Liver (tissue), 9 donors: ENCODE measurements around the gene PDE1C. TPM values are rescaled to one million over a fixed set of nuclear protein-coding genes. Genes with fewer than 3 reads are reported as not detected.

Experiments used
- DNase-seq: peaks from one replicate; pipeline ENCODE4 v3.0.0-alpha.2; 2017; ENCODE audit warnings: low spot score
- H3K27ac ChIP-seq, 2 donors: one replicate each; pipeline ENCODE4 v1.7.0; 2013; ENCODE audit warnings: inconsistent platforms in 2 of 2, low read length in 2 of 2, control low read depth in 1 of 2, low read depth in 1 of 2, mild to moderate bottlenecking in 1 of 2
- H3K27me3 ChIP-seq, 4 donors: one replicate each; pipeline versions ENCODE4 v1.6.1 to v1.7.0; 2013; ENCODE audit warnings: low read length in 3 of 4, inconsistent platforms in 1 of 4, mild to moderate bottlenecking in 1 of 4, moderate library complexity in 1 of 4; ENCODE audit not compliant: control insufficient read depth in 4 of 4, insufficient read depth in 4 of 4
- H3K36me3 ChIP-seq, 4 donors: one replicate each; pipeline versions ENCODE4 v1.6.1 to v1.7.0; 2013; ENCODE audit warnings: low read length in 3 of 4, mild to moderate bottlenecking in 3 of 4, low read depth in 1 of 4, moderate library complexity in 1 of 4; ENCODE audit not compliant: control insufficient read depth in 4 of 4, insufficient read depth in 3 of 4
- H3K4me1 ChIP-seq, 4 donors: one replicate each; pipeline versions ENCODE4 v1.6.1 to v1.7.0; 2013; ENCODE audit warnings: low read length in 3 of 4, mild to moderate bottlenecking in 3 of 4, moderate library complexity in 1 of 4; ENCODE audit not compliant: control insufficient read depth in 4 of 4, insufficient read depth in 4 of 4
- H3K4me3 ChIP-seq, 3 donors: one replicate each; pipeline versions ENCODE4 v1.6.1 to v1.7.0; 2013; ENCODE audit warnings: low read length in 3 of 3, control low read depth in 1 of 3, low read depth in 1 of 3, mild to moderate bottlenecking in 1 of 3
- H3K9ac ChIP-seq, 2 donors: one replicate each; pipeline ENCODE4 v1.7.0; 2013; ENCODE audit warnings: low read length in 2 of 2, mild to moderate bottlenecking in 2 of 2, moderate library complexity in 2 of 2, control low read depth in 1 of 2, low read depth in 1 of 2
- H3K9me3 ChIP-seq, 4 donors: one replicate each; pipeline versions ENCODE4 v1.6.1 to v1.7.0; 2013; ENCODE audit warnings: low read length in 3 of 4; ENCODE audit not compliant: control insufficient read depth in 4 of 4
- EGR1 ChIP-seq, 2 donors: IDR thresholded peaks; 2 replicates each; pipeline ENCODE4 v1.6.1; 2016 to 2018; ENCODE audit warnings: antibody characterized with exemption in 2 of 2, low read depth in 2 of 2
- FOXA1 ChIP-seq: IDR thresholded peaks from 2 replicates; pipeline ENCODE4 v1.6.1; 2016; ENCODE audit warnings: antibody characterized with exemption
- GABPA ChIP-seq, 2 donors: IDR thresholded peaks in 1 of 2; conservative IDR thresholded peaks in 1 of 2; 2 replicates each; pipeline ENCODE4 v1.6.1; 2016; ENCODE audit warnings: antibody characterized with exemption in 2 of 2, mild to moderate bottlenecking in 1 of 2, moderate library complexity in 1 of 2
- HNF4G ChIP-seq: IDR thresholded peaks from 2 replicates; pipeline ENCODE4 v1.6.1; 2016; ENCODE audit warnings: antibody characterized with exemption
- JUND ChIP-seq, 2 donors: IDR thresholded peaks; 2 replicates each; pipeline ENCODE4 v1.6.1; 2016; ENCODE audit warnings: antibody characterized with exemption in 2 of 2
- NR2F2 ChIP-seq: IDR thresholded peaks from 2 replicates; pipeline ENCODE4 v1.6.1; 2016; ENCODE audit warnings: antibody characterized with exemption
- RAD21 ChIP-seq, 2 donors: IDR thresholded peaks; 2 replicates each; pipeline ENCODE4 v1.6.1; 2016; ENCODE audit warnings: antibody characterized with exemption in 2 of 2, mild to moderate bottlenecking in 2 of 2
- TAF1 ChIP-seq: conservative IDR thresholded peaks from 2 replicates; pipeline ENCODE4 v1.6.1; 2016; ENCODE audit warnings: antibody characterized with exemption, mild to moderate bottlenecking
- YY1 ChIP-seq: IDR thresholded peaks from 2 replicates; pipeline ENCODE4 v1.6.1; 2016; ENCODE audit warnings: antibody characterized with exemption, mild to moderate bottlenecking
- WGBS: extraction: QIAGEN DNeasy Blood & Tissue Kit; methylation state at CpG from one replicate; pipeline ENCODE4 v1.1.7; 2013; 5-methylcytosine and 5-hydroxymethylcytosine counted together
- polyA plus RNA-seq, 2 donors: library from polyadenylated mRNA; stranded (reverse) in 1 of 2; unstranded in 1 of 2; fragments of 200-250 nt in 1 of 2; fragments of >200 nt in 1 of 2; fragmentation: Nextera tagmentation in 1 of 2; extraction: Ambion mirVana in 1 of 2; gene quantifications; one replicate each; pipeline versions ENCODE4 v1.2.1 to v1.2.3, GENCODE V29; 2013 to 2015
- total RNA-seq, 2 donors: library from RNA; depleted of rRNA; stranded (reverse); fragments of >200 nt; gene quantifications; one replicate each; pipeline ENCODE4 v1.2.3, GENCODE V29; 2014
- TF ChIP-seq, protein P1 (sequence below): fragments of 150-350 bp; IDR thresholded peaks from 2 replicates; pipeline ENCODE4 v1.5.1; 2017; ENCODE audit warnings: improper control_type of control experiment, low read depth, low read length; ENCODE audit not compliant: missing input control
- TF ChIP-seq, protein P2 (sequence below): IDR thresholded peaks from 2 replicates; pipeline ENCODE4 v1.6.1; 2016; ENCODE audit warnings: antibody characterized with exemption, mild to moderate bottlenecking
- TF ChIP-seq, protein P3 (sequence below): IDR thresholded peaks from 2 replicates; pipeline ENCODE4 v1.6.1; 2016; ENCODE audit warnings: antibody characterized with exemption
- TF ChIP-seq, protein P4 (sequence below): IDR thresholded peaks from 2 replicates; pipeline ENCODE4 v1.6.1; 2016; ENCODE audit warnings: antibody characterized with exemption
- TF ChIP-seq, protein P5 (sequence below): IDR thresholded peaks from 2 replicates; pipeline ENCODE4 v1.6.1; 2016; ENCODE audit warnings: antibody characterized with exemption
- donor health status: healthy.
- donor health status: healthy.
- donor health status: healthy.
- donor health status: healthy.
- donor health status: healthy.

Gene PDE1C
- total and polyA plus RNA-seq, 4 donors, result 0.05 to 0.92 (median 0.47) TPM; not detected in 1

DNA sequence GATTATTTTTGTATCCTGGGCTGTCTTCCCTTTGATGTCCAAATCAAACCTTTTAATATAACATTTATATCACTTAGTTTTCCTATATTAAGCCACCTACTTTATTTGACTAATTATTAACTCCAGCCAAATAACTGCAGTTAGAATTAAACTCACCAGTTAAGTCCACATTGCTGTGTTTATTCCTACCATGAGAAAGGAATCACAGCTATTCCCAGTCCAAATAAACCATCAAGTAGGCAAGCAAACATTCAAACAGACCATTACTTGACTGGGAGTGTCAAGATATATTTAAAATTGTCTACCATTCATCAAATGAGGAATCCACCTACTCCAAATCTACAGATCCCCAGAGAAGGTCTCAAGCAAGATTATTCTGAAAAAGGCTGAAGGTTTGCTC, 22.4 kb downstream of the PDE1C start (continued):
- TF ChIP-seq, protein P1, sequence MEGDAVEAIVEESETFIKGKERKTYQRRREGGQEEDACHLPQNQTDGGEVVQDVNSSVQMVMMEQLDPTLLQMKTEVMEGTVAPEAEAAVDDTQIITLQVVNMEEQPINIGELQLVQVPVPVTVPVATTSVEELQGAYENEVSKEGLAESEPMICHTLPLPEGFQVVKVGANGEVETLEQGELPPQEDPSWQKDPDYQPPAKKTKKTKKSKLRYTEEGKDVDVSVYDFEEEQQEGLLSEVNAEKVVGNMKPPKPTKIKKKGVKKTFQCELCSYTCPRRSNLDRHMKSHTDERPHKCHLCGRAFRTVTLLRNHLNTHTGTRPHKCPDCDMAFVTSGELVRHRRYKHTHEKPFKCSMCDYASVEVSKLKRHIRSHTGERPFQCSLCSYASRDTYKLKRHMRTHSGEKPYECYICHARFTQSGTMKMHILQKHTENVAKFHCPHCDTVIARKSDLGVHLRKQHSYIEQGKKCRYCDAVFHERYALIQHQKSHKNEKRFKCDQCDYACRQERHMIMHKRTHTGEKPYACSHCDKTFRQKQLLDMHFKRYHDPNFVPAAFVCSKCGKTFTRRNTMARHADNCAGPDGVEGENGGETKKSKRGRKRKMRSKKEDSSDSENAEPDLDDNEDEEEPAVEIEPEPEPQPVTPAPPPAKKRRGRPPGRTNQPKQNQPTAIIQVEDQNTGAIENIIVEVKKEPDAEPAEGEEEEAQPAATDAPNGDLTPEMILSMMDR, result no peak

DNA sequence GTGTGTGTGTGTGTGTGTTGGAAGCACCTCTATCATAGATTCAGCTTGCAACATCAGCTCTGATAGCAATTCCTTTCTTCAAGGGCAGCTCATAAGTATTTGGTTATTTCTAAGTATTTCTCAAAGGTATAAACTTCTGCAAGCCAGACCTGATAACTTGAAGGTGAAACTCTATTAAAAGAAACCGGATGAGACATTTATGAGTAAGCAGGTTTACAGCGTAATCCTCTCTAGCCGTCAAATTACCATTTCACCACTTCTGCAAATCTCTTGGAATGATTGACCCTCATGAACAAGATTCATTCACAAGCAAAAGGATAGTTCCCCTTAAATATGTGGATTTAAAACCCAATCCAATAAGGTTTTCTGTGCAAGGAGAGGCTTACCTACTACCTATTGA, 23.1 kb downstream of the PDE1C start:
- Histone ChIP-seq H3K4me1 (no peaks in the 10 kb centered on the region), H3K9ac (no peak overlapping the region), H3K4me3 (no peak overlapping the region), H3K9me3 (no peaks in the 10 kb centered on the region), H3K36me3 (no peaks in the 10 kb centered on the region), H3K27ac (no peak overlapping the region), H3K27me3 (peaks cover 0 to 3% (median 0%) of the 10 kb centered on the region in 4 donors)
- WGBS, result 79% methylated on average over 3 of the region's 3 CpGs
- DNase-seq, result no peak
- no peak for TF ChIP-seq RAD21 (IDR thresholded peaks at IDR 0.05)
- TF ChIP-seq EGR1 (IDR thresholded peaks at IDR 0.05; ENCODE audit: low read depth in 2 of 2), result no peak
- TF ChIP-seq TAF1, result no peak
- TF ChIP-seq HNF4G, result no peak
- TF ChIP-seq, protein P2, sequence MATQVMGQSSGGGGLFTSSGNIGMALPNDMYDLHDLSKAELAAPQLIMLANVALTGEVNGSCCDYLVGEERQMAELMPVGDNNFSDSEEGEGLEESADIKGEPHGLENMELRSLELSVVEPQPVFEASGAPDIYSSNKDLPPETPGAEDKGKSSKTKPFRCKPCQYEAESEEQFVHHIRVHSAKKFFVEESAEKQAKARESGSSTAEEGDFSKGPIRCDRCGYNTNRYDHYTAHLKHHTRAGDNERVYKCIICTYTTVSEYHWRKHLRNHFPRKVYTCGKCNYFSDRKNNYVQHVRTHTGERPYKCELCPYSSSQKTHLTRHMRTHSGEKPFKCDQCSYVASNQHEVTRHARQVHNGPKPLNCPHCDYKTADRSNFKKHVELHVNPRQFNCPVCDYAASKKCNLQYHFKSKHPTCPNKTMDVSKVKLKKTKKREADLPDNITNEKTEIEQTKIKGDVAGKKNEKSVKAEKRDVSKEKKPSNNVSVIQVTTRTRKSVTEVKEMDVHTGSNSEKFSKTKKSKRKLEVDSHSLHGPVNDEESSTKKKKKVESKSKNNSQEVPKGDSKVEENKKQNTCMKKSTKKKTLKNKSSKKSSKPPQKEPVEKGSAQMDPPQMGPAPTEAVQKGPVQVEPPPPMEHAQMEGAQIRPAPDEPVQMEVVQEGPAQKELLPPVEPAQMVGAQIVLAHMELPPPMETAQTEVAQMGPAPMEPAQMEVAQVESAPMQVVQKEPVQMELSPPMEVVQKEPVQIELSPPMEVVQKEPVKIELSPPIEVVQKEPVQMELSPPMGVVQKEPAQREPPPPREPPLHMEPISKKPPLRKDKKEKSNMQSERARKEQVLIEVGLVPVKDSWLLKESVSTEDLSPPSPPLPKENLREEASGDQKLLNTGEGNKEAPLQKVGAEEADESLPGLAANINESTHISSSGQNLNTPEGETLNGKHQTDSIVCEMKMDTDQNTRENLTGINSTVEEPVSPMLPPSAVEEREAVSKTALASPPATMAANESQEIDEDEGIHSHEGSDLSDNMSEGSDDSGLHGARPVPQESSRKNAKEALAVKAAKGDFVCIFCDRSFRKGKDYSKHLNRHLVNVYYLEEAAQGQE, result no peak
- TF ChIP-seq JUND (IDR thresholded peaks at IDR 0.05), result no peak
- TF ChIP-seq, protein P3, sequence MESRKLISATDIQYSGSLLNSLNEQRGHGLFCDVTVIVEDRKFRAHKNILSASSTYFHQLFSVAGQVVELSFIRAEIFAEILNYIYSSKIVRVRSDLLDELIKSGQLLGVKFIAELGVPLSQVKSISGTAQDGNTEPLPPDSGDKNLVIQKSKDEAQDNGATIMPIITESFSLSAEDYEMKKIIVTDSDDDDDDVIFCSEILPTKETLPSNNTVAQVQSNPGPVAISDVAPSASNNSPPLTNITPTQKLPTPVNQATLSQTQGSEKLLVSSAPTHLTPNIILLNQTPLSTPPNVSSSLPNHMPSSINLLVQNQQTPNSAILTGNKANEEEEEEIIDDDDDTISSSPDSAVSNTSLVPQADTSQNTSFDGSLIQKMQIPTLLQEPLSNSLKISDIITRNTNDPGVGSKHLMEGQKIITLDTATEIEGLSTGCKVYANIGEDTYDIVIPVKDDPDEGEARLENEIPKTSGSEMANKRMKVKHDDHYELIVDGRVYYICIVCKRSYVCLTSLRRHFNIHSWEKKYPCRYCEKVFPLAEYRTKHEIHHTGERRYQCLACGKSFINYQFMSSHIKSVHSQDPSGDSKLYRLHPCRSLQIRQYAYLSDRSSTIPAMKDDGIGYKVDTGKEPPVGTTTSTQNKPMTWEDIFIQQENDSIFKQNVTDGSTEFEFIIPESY, result no peak
- TF ChIP-seq, protein P1, result no peak
- no peak for TF ChIP-seq FOXA1
- no peak for TF ChIP-seq YY1
- no peak for TF ChIP-seq NR2F2
- no peak for TF ChIP-seq GABPA (IDR thresholded peaks at IDR 0.05 in 1 of 2, conservative IDR thresholded peaks at IDR 0.05 in 1 of 2)
- TF ChIP-seq, protein P4, sequence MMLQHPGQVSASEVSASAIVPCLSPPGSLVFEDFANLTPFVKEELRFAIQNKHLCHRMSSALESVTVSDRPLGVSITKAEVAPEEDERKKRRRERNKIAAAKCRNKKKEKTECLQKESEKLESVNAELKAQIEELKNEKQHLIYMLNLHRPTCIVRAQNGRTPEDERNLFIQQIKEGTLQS, result no peak
- TF ChIP-seq, protein P5, sequence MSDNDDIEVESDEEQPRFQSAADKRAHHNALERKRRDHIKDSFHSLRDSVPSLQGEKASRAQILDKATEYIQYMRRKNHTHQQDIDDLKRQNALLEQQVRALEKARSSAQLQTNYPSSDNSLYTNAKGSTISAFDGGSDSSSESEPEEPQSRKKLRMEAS, result no peak
